Stromal cell of bone marrow (primary cell): ENCODE results near the gene DNAH14.
"Not testable (repeated sequence)": the region's sequence is repeated elsewhere in the genome, so short reads cannot be mapped to it uniquely, and the experiment has no call there.

Experiments used
- DNase-seq: peaks from one replicate; pipeline ENCODE4 v3.0.0-alpha.2; 2012; ENCODE audit warnings: low read depth

The DNAH14 gene

DNA sequence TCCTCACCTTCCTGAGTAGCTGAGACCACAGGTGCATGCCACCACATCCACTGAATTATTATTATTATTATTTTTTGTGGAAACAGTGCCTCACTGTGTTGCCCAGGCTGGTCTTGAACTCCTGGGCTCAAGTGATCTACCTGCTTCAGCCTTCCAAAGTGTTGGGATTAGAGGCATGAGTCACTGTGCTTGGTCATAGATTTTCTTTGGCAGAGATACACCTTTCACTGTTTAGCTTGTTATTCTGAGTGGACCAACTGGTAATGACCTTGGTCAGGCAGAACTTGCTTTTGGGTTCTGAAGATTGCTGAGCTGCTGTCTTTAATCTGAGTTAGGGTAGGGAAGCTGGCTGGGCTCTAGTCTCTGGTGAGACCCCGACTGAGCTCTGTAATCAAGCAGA lies 66.8 kb downstream of the DNAH14 start:
- no peak for DNase-seq

DNA sequence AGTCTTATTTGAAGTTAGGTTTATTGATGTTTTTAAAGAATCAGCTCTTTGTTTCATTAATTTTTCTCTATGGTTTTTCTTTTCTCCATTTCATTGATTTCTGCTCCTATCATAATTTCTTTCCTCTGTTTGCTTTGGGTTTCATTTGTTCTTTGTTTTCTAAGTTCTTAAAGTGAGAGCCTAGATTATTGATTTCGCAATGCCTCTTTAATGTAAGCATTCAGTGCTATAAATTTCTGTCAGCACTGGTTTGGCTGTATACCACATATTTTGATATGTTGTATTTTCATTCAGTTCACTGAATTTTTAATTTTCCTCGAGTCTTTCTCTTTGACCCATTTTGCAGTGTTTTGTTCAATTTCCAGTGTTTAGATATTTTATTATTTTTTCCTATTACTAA lies 68.7 kb downstream of the DNAH14 start:
- DNase-seq: no peak

DNA sequence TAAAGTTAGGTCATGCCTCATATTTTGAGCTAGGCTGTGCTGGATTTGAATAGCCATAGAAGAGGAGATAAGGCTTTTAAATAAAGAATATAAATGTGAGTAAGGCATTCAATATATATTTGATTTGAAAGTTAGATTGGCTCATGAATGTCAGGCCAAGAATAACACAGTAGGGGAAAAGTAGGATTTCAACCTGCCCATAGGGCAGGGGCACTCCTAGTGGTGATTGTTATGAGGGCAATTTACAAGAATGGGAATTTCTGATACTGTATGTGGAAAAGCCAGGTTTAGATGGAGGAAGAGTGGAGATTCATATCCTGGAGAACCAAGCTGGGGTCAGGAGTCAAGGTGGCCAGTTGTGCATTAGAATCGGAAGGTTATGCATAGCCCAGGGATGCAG lies 74.9 kb downstream of the DNAH14 start:
- DNase-seq: no peak

DNA sequence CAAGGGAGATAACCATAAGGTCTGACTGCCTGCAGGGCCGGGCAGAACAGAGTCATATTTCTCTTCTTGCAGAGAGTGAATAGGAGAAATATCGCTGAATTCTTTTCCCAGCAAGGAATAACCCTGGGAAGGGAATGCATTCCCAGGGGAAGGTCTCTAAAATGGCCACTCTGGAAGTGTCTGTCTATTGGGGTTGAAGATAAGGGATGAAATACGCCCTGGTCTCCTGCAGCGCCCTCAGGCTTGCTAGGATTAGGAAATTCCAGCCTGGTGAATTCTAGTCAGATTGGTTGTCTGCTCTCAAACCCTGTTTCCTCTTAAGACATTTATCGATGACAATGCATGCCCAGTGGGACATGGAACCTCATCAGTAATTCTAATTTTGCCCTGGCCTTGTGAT lies 76.9 kb downstream of the DNAH14 start:
- not testable (repeated sequence) for DNase-seq

DNA sequence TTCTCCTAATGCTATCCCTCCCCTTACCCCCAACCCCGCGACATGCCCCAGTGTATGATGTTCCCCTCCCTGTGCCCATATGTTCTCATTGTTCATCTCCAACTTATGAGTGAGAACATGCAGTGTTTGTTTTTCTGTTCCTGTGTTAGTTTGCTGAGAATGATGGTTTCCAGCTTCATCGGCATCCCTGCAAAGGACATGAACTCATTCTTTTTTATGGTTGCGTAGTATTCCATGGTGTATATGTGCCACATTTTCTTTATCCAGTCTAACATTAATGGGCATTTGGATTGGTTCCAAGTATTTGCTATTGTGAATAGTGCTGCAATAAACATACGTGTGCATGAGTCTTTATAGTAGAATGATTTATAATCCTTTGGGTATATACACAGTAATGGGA lies 78.6 kb downstream of the DNAH14 start:
- not testable (repeated sequence) for DNase-seq

DNA sequence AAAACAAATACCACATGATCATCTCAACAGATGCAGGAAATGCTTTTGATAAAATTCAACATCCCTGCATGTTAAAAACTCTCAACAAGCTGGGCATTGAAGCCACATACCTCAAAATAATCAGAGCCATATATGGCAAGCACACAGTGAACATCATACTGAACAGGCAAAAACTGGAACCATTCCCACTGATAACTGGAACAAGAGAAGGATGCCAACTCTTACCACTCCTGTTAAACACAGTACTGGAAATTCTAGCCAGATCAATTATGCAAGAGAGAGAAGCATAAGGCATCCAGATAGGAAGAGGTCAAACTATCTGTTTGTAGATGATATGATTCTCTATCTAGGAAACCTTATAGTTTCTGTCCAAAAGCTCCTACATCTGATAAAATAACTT lies 91.6 kb downstream of the DNAH14 start:
- DNase-seq: no peak

DNA sequence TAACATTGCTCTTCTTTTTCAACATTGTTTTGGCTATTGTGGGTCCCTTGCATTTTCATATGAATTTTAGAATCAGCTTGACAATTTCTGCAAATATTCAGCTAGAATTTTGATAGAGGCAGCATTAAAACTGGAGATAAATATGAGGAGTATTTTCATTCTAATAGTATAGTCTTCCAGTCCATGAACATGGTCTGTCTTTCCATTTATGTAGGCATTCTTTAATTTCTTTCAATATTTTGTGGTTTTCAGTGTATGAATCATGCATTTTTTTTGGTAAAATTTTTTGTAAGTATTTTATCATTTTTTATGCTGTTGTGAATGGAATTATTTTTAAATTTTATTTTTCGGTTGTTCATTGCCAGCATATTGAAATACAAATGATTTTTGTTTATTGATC lies 97.2 kb downstream of the DNAH14 start:
- DNase-seq: no peak

DNA sequence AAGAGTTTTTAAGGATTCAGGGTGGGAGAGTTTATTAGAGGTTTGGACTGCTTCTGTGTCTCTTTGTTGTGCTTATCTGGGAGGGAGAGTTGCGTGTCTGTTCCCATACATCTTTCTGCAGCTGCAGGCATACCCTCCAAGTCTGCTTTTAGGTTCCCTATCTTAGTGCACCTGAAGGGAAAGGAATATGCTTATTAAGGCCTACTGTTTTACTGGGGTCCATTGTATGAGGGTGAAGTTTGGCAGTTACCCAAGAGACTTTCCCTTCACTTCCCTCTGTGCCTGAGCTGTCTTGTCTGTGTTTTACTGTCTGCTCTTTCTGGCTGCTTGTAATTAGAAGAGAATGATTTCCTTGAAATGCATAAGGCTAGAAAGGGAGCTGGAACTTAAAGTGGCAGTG lies 107.0 kb downstream of the DNAH14 start:
- DNase-seq: not testable (repeated sequence)

DNA sequence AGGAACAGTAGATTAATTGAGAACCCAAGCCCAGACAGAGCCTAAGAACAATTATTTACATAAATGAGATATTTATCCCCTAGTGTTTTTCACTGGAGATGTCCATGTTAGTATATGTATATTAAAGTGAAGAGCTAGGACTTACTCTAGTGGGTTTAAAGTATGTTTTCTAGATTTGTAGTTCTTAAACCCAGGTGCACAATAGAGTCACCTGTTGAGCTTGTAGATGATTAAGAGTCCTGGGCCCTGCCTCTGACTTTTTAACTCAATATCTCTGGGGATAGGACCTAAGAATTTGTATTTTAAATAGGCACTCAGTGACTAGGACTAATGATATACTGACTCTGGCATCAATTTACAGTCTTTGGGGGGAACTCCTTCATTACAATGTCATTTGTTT lies 112.8 kb downstream of the DNAH14 start:
- no peak for DNase-seq

DNA sequence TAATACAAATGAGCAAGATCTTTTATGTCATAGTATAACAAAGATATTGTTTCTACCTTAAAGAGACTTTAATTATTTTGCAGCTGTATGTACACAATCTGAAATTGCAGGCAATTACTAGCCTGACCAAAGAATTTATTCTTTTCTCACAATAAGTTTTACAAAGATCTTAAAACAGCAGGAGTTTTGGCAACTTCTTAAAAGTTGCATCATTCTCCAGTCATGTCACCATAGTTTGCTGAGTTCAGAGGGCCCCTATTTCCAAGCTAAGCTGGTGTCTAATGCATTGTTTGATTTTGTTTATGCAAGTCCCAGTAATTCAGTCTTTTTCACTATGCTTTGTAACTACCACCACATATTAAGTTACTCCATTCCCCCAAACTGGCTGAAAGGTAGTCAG lies 114.8 kb downstream of the DNAH14 start:
- DNase-seq: peak; percentile 13

DNA sequence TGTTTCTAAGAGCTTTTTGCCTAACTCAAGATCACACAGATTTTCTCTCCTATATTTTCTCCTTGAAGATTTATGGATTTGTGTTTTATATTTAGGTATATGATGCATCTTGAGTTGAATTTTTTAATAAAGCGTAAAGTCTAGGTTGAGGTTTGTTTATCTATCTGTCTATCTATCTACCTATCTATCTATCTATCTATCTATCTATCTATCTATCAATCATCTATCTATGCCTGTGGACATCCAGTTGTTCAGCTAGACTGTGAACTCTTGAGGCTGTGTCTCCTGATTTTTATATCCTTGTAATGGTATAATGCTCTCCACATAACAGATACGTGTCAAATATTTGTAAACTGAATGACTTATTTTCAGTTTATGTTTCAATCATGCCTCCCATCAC lies 120.1 kb downstream of the DNAH14 start:
- no peak for DNase-seq

DNA sequence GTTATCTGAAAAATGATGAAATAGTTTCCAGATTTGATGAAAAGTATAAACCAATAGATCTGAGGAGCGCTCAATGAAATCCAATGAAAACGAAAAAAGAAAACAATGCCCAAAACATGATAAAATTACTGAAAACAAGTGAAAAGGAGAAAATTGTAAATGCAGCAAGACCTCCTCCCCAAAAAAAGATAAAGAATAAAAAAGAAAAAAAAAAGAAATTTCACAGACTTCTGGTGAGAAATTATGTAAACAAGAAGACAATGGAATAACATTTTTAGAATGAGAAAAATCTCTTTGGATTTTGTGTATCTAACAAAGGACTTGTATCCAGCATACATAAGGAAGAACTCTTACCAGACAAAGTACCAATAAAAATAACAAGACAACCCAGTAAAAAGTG lies 134.2 kb downstream of the DNAH14 start:
- no peak for DNase-seq

DNA sequence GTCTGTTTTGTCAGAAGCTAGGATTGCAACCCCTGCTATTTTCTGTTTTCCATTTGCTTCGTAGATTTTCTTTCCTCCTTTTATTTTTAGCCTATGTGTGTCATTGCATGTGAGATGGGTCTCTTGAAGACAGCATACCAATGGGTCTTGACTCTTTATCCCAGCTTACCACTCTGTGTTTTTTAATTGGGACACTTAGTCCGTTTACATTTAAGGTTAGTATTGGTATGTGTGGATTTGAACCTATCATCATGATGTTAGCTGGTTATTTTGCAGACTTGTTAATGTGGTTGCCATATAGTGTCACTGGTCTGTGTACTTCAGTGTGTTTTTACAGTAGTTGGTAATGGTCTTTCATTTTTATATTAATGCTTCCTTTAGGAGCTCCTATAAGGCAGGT lies 141.5 kb downstream of the DNAH14 start:
- DNase-seq: no peak

DNA sequence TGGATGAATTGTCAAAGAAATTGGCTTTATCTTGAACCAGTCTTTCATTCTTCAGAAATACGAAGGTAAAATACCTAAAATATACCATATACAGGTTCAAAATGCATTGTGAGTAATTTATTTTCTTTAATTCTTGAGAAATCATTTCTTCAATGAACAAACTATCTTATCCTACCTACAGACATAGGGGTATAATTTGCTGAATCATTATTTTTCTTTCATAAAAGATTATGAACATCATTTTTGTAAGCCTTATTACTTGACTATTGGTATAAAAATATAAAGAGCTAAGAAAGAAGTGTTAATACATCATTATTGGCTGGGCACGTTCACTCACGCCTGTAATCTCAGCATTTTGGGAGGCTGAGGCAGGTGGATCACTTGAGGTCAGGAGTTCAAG lies 167.7 kb downstream of the DNAH14 start:
- DNase-seq: no peak

DNA sequence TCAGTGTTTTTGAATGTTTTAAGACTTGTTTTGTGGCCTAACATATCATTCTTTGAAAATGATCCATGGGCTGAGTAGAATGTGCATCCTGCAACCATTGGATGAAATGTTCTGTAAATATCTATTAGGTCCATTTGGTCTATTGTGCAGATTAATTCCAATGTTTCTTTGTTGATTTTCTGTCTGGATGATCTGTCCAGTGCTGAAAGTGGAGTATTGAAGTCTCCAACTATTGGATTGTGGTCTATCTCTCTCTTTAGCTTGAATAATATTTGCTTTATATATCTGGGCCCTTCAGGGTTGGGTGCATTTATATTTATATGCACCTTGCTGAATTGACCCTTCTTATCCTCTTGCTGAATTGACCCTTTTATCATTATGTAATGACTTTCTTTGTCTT lies 181.5 kb downstream of the DNAH14 start:
- DNase-seq: no peak

DNA sequence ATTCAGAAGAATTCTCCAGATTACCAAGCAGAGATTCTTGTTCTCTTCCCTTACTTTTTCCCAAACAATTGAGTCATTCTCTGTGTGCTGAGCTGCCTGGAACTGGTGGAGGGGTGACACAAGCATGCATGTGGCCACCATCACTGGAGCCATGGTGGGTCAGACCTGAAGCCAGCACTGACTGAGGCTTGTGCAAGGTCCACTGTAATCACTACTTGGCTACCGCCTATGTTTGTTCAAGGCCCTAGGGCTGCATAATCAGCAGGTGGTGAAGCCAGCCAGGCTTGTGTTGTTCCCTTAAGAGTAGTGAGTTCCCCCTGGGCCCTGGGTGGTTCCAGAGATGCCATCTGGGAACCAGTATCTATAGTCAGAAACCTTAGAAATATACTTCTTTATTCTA lies 183.8 kb downstream of the DNAH14 start:
- no peak for DNase-seq

DNA sequence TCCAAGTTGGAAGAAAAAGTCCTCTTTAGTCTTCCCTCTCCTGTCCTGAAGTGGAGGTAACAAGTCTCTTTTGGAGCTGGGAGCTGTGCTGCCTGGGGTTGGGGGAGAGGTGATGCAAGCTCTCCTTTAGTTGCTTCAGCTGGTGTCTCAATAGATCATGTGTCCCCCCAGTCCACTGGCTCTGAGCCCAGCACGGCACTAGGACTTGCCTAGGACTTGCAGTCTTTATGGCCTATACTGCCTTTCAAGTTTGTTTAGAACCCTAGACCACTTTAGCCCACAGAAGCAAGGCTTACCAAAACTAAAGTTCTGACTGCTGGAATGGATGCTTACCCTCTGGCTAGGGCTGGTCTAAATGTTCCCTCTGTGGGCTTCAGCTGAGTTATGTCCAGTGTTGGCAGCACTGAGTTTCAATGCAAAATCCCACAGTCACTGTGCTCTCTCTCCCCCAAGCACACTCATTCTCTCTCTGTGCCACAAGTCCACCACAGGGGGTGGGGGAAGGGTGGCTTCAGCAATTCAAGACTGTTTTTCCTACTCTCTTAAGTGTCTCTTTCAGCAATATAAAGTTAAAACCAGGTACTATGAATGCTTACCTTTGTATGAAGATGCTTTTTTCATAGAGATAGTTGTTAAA lies 185.0 kb downstream of the DNAH14 start:
- DNase-seq: no peak

DNA sequence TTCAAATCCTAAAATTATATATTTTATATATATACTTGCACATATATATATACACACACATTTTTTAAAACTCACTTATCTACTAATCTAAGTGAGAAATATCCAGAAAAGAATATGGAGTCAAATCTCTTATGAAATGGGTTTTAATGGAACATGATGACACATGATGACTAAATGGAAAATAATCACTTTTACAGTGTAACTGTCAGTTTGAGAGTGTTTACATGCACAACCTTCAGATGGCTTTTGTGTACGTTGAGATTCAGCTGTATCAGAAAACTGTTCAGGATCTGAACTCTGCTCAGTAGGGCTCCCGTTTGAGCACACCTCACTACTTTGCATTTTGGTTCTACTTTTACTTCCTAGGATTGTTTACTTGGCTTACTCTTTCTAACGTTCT lies 189.8 kb downstream of the DNAH14 start:
- DNase-seq: no peak

DNA sequence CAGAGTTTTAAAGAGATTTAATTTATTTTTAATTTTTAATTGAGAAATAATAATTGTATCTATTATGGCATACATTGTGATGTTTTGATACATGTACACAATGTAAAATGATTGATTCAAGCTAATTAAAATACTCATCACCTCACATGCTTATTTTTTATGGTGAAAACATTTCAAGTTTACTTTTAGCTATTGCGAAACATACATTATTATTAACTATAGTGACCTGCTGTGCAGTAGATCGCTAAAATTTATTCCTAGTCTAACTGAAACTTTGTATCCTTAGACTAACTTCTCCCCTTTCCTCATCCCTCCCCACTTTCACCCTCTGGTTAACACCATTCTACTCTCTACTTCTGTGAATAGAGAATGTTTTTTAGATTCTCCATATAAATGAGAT lies 191.6 kb downstream of the DNAH14 start:
- DNase-seq: no peak

DNA sequence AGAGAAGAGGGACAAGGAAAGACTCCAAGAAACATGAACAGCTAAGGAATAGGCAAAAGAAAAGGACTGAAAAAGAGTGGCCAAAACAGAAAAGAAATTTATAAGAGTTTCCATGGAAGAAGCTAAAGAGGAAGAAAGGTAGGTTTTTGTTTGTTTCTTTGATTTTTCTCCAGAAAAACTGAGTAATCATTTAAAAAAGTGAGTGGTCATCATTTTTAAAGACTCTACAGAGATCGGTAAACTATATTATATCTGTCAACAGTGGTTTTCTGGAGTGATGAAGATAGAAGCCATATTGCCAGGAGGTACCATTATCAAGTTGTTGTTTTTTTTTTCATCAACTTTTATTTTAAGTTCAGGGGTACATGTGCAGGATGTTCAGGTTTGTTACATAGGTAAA lies 202.4 kb downstream of the DNAH14 start:
- DNase-seq: no peak

DNA sequence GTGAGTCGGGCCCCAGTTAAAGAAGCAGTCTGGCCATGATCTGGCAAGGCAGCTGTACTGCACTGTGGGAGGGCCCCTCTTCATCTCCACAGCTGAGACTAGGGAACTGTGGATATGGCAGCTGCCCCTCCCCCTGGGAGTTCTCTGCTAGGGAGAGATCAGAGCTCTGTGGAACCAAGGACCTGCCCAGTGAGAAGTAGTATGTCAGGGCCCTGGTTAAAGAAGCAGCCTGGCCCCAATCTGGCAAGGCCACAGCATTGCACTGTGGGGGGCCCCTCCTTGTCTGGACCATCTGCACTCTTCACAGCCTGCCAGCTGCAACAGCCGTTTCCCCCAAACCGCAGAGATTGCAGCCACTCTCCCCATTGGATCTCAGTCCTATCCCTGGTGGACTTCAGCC lies 208.5 kb downstream of the DNAH14 start:
- no peak for DNase-seq

DNA sequence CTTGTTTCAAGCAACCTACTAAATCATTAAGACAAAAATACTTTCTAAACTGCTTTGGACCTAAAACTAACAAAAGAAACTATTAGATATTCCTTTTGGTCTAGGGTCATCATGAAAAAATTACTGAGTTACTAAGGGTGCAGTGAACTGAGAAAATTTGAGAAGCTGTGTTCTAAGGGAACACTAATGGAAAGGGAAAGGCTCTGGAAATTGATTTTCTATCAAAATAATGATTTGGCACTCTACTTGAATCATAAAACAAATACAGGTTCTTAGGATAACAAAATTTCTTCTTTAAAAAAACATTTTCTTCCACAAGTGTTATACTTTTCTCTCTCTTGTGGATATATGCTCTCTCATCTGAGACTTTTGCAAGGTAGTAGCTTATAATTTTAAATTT lies 213.5 kb downstream of the DNAH14 start:
- DNase-seq: no peak

DNA sequence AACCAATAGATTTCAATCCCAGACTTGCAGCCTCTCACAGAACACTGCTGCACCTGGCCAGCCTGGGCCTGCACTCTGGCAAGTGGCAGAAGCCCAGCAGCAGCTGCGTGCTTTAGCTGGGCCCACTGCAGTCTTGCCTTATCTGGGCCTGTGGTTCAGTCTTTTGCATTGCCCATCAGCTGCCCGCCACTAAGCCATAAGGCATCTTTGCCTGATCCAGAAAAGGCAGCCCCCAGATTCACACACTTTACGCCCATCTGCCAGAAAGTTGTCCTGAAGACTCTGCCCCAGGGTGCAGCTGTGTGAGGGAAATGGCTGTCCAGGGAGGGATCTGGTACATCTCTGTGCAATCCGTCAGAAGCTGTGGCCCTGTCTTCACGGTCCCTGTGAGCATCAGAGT lies 217.0 kb downstream of the DNAH14 start:
- no peak for DNase-seq

DNA sequence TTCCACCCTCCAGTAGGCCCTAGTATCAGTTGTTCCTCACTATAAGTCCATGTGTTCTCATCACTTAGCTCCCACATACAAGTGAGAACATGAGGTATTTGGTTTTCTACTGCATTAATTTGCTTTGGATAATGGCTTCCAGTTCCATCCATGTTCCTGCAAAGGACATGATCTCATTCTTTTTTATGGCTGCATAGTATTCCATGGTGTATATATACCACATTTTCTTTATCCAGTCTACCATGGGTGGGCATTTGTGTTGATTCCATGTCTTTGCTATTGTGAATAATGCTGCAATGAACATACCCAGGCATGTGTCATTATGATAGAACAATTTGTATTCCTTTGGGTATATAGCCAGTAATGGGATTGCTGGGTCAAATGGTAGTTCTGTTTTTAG lies 218.3 kb downstream of the DNAH14 start:
- not testable (repeated sequence) for DNase-seq

DNA sequence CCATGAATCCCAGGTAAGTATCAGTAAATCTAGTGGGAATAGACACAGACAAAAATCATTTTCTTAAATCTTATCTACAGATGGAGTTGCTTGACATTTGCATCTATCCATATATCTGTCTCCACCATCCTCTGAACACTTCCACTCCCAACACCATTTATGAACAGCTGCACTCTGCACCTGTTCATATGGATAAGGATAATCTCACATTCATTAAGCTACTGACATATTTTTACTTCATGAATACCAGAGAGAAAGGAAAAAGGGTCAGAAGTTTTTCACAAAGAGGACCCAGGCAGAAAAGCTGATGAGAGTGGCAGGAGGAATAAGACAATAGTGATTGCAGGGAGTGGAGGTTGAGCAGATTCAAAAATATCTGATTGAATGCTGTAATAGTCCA lies 222.6 kb downstream of the DNAH14 start:
- no peak for DNase-seq
